HEK293 (cell line): ENCODE data around the gene CHEK1.

ENCODE experiments used
- CTCF ChIP-seq: fragments of 450-650 bp; formaldehyde crosslinking; IDR thresholded peaks from 2 replicates; pipeline ENCODE4 v1.5.1; 2016; ENCODE audit warnings: missing biosample characterization, missing genetic modification characterization
- KLF16 ChIP-seq: fragments of 450-650 bp; formaldehyde crosslinking; IDR thresholded peaks from 2 replicates; pipeline ENCODE4 v1.5.1; 2017; ENCODE audit warnings: missing biosample characterization, missing genetic modification characterization
- YY1 ChIP-seq: fragments of 450-650 bp; formaldehyde crosslinking; IDR thresholded peaks from 2 replicates; pipeline ENCODE4 v1.5.1; 2018; ENCODE audit warnings: missing biosample characterization, missing genetic modification characterization
- ZBTB10 ChIP-seq: fragments of 450-650 bp; formaldehyde crosslinking; IDR thresholded peaks from 2 replicates; pipeline ENCODE4 v1.5.1; 2016; ENCODE audit warnings: missing biosample characterization, missing genetic modification characterization
- ZFP41 ChIP-seq: fragments of 450-650 bp; formaldehyde crosslinking; IDR thresholded peaks from 2 replicates; pipeline ENCODE4 v1.5.1; 2016; ENCODE audit warnings: missing biosample characterization, missing genetic modification characterization, borderline replicate concordance
- ZNF248 ChIP-seq: fragments of 450-650 bp; formaldehyde crosslinking; IDR thresholded peaks from 2 replicates; pipeline ENCODE4 v1.5.1; 2017; ENCODE audit warnings: missing biosample characterization, missing genetic modification characterization
- ZNF585B ChIP-seq: fragments of 450-650 bp; formaldehyde crosslinking; IDR thresholded peaks from 2 replicates; pipeline ENCODE4 v1.5.1; 2016; ENCODE audit warnings: missing biosample characterization, missing genetic modification characterization
- ZNF768 ChIP-seq: fragments of 450-650 bp; formaldehyde crosslinking; IDR thresholded peaks from 2 replicates; pipeline ENCODE4 v1.5.1; 2018; ENCODE audit warnings: missing biosample characterization, mild to moderate bottlenecking, missing genetic modification characterization
- ZNF777 ChIP-seq: fragments of 450-650 bp; formaldehyde crosslinking; IDR thresholded peaks from 2 replicates; pipeline ENCODE4 v1.5.1; 2017; ENCODE audit warnings: missing biosample characterization, missing genetic modification characterization, borderline replicate concordance
- ZSCAN5A ChIP-seq: fragments of 450-650 bp; formaldehyde crosslinking; IDR thresholded peaks from 2 replicates; pipeline ENCODE4 v1.5.1; 2016; ENCODE audit warnings: missing biosample characterization, missing genetic modification characterization
- TF ChIP-seq, protein P1 (sequence below): fragments of 450-650 bp; formaldehyde crosslinking; IDR thresholded peaks from 2 replicates; pipeline ENCODE4 v1.5.1; 2016; ENCODE audit warnings: missing biosample characterization, missing genetic modification characterization, borderline replicate concordance

DNA sequence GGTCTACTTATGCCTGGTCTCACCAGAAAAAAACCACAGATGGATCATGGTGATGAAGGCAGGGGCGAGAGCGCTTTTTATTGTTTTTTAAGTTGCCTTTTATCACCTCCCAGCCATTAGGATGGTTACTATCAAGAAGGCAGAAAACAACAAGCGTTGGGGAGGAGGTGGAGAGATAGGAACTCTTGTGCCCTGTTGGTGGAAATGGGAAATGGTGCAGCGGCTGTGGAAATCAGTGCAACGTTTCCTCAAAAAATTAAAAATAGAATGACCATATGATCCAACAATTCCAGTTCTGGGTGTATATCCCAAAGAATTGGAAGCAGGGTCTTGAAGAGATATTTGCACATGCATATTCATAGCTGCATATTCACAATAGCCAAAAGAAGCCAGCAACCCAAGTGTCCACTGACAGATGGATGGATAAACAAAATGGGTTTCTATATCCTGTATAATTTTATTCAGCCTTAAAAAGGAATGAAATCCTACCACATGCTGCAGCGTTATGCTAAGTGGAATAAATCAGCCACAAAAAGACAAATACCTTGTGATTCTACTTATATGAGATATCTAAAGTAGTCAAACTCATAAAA is 76.2 kb downstream of the CHEK1 start:
- no peak for TF ChIP-seq CTCF
- TF ChIP-seq, protein P1, sequence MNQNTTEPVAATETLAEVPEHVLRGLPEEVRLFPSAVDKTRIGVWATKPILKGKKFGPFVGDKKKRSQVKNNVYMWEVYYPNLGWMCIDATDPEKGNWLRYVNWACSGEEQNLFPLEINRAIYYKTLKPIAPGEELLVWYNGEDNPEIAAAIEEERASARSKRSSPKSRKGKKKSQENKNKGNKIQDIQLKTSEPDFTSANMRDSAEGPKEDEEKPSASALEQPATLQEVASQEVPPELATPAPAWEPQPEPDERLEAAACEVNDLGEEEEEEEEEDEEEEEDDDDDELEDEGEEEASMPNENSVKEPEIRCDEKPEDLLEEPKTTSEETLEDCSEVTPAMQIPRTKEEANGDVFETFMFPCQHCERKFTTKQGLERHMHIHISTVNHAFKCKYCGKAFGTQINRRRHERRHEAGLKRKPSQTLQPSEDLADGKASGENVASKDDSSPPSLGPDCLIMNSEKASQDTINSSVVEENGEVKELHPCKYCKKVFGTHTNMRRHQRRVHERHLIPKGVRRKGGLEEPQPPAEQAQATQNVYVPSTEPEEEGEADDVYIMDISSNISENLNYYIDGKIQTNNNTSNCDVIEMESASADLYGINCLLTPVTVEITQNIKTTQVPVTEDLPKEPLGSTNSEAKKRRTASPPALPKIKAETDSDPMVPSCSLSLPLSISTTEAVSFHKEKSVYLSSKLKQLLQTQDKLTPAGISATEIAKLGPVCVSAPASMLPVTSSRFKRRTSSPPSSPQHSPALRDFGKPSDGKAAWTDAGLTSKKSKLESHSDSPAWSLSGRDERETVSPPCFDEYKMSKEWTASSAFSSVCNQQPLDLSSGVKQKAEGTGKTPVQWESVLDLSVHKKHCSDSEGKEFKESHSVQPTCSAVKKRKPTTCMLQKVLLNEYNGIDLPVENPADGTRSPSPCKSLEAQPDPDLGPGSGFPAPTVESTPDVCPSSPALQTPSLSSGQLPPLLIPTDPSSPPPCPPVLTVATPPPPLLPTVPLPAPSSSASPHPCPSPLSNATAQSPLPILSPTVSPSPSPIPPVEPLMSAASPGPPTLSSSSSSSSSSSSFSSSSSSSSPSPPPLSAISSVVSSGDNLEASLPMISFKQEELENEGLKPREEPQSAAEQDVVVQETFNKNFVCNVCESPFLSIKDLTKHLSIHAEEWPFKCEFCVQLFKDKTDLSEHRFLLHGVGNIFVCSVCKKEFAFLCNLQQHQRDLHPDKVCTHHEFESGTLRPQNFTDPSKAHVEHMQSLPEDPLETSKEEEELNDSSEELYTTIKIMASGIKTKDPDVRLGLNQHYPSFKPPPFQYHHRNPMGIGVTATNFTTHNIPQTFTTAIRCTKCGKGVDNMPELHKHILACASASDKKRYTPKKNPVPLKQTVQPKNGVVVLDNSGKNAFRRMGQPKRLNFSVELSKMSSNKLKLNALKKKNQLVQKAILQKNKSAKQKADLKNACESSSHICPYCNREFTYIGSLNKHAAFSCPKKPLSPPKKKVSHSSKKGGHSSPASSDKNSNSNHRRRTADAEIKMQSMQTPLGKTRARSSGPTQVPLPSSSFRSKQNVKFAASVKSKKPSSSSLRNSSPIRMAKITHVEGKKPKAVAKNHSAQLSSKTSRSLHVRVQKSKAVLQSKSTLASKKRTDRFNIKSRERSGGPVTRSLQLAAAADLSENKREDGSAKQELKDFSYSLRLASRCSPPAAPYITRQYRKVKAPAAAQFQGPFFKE (tag by site-specific recombination) = no peak
- no peak for TF ChIP-seq ZNF777 (tag by site-specific recombination)
- TF ChIP-seq KLF16 (tag by site-specific recombination) = no peak
- no peak for TF ChIP-seq YY1
- no peak for TF ChIP-seq ZNF248
- TF ChIP-seq ZNF585B (tag by site-specific recombination) = no peak
- TF ChIP-seq ZFP41 (tag by site-specific recombination) = no peak
- TF ChIP-seq ZBTB10 (tag by site-specific recombination) = no peak
- TF ChIP-seq ZNF768 (tag by site-specific recombination) = no peak
- TF ChIP-seq ZSCAN5A (tag by site-specific recombination) = no peak
